Glutamatergic neuron (in vitro differentiated cells): ENCODE data around the gene SERINC4. TPM values are rescaled to one million over a fixed set of nuclear protein-coding genes. Genes with fewer than 3 reads are reported as not detected.

Source experiments
- DNase-seq: peaks from one replicate; pipeline ENCODE4 v3.0.0; 2022
- H3K27ac Mint-ChIP-seq: one replicate; pipeline ENCODE4 v1.8.0; 2020; ENCODE audit warnings: mild to moderate bottlenecking, mixed read lengths, inconsistent platforms; ENCODE audit not compliant: unreplicated experiment
- H3K27me3 Mint-ChIP-seq: one replicate; pipeline ENCODE4 v1.8.0; 2020; ENCODE audit warnings: mild to moderate bottlenecking, moderate library complexity, mixed read lengths, inconsistent platforms; ENCODE audit not compliant: unreplicated experiment
- H3K36me3 Mint-ChIP-seq: one replicate; pipeline ENCODE4 v1.8.0; 2020; ENCODE audit warnings: mild to moderate bottlenecking, mixed read lengths, inconsistent platforms; ENCODE audit not compliant: unreplicated experiment
- H3K4me1 Mint-ChIP-seq: one replicate; pipeline ENCODE4 v1.8.0; 2020; ENCODE audit warnings: mild to moderate bottlenecking, low read depth, mixed read lengths, inconsistent platforms; ENCODE audit not compliant: unreplicated experiment
- H3K4me3 Mint-ChIP-seq: one replicate; pipeline ENCODE4 v1.8.0; 2020; ENCODE audit warnings: mild to moderate bottlenecking, mixed read lengths, inconsistent platforms; ENCODE audit not compliant: unreplicated experiment
- H3K9me3 Mint-ChIP-seq: one replicate; pipeline ENCODE4 v1.8.0; 2020; ENCODE audit warnings: mild to moderate bottlenecking, moderate library complexity, mixed read lengths, inconsistent platforms; ENCODE audit not compliant: unreplicated experiment
- total RNA-seq: library from RNA; stranded (reverse); fragmentation: NEBNext Ultra II Directional; extraction: Animal tissue kit (Norgen Biotek cat#: 25700); gene quantifications from one replicate; pipeline ENCODE4 v1.2.1, GENCODE V29; 2021; ENCODE audit not compliant: unreplicated experiment
- TF ChIP-seq, protein P1 (sequence below): fragments of 200-600 bp; sonication (generic); IDR thresholded peaks from one replicate; pipeline ENCODE4 v1.5.0; 2021; ENCODE audit not compliant: partially characterized antibody, unreplicated experiment

Gene SERINC4
- total RNA-seq, 1 donor from 2014 or later, result not detected

DNA sequence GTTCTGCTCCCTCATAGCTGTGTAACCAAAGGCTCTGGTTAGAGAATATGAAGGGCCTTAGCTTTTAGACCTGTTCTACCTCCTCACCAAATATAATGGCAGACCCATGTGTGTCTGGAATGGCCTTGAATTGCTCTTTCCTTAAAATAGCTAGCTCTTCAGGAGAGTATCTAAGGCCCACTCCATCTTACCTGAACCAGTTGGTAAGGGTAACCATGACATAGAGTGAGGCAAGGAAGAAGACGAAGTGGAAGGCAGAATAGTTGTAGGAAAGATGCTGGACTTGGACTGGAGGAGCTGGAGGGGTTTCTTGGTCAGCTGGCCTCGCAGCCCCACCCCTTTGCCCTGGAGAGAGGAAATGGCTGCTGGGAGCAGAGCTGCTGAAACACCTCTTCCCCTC lies 4.8 kb downstream of the SERINC4 start:
- Mint-ChIP-seq H3K27ac (no peak overlapping the region), H3K36me3 (peaks cover 10% of the 10 kb centered on the region), H3K4me1 (peaks cover 25% of the 10 kb centered on the region), H3K27me3 (peaks cover 11% of the 10 kb centered on the region), H3K4me3 (peak overlapping the region; percentile 52), H3K9me3 (peaks cover 16% of the 10 kb centered on the region)
- DNase-seq, result no peak
- TF ChIP-seq, protein P1, sequence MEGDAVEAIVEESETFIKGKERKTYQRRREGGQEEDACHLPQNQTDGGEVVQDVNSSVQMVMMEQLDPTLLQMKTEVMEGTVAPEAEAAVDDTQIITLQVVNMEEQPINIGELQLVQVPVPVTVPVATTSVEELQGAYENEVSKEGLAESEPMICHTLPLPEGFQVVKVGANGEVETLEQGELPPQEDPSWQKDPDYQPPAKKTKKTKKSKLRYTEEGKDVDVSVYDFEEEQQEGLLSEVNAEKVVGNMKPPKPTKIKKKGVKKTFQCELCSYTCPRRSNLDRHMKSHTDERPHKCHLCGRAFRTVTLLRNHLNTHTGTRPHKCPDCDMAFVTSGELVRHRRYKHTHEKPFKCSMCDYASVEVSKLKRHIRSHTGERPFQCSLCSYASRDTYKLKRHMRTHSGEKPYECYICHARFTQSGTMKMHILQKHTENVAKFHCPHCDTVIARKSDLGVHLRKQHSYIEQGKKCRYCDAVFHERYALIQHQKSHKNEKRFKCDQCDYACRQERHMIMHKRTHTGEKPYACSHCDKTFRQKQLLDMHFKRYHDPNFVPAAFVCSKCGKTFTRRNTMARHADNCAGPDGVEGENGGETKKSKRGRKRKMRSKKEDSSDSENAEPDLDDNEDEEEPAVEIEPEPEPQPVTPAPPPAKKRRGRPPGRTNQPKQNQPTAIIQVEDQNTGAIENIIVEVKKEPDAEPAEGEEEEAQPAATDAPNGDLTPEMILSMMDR, result no peak

DNA sequence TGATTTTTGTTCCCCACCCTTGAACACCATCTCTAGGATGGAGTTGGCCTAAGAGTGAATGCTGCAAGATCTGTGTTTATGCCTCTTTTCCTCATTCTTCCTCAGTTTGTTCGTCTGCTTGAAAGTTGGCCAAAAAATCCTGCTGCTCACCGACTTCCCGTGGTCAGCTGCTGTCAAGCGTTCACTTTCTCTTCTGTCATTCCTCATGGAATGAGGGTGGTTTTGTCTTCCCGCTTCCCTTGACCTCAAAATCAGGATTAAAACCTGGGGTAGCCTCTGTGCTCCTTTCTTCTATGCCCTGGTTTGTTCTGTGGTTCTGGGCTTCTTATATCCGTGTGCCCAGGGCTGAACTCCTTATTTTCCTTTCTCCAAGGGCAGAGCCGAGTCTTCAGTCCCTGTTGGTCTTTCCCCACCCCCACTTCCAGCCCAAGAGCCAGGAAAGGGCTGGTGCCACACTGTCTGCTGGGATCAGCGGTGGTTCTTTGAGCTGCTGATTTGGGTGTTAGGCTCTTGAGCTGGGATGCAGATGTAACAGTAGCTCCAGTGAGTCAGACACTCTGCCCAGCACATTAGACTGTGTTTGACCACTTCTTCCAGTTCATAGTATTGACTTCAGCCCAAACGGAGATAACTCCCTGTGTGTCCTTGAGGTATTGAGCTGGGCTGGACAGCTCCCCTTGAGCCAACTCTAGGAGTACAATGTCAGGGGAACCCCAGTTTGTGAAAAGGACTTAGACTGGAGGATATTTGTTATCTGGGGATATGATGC lies 5.6 kb downstream of the SERINC4 start:
- Mint-ChIP-seq H3K27me3 (peaks cover 8% of the 10 kb centered on the region), H3K27ac (peak overlapping the region; percentile 54)

DNA sequence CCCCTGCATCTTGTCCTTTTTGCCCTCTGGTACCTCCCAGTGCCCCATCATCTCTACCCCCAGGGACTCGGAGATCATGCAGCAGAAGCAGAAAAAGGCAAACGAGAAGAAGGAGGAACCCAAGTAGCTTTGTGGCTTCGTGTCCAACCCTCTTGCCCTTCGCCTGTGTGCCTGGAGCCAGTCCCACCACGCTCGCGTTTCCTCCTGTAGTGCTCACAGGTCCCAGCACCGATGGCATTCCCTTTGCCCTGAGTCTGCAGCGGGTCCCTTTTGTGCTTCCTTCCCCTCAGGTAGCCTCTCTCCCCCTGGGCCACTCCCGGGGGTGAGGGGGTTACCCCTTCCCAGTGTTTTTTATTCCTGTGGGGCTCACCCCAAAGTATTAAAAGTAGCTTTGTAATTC lies 6.4 kb downstream of the SERINC4 start:
- peaks cover 10% of the 10 kb centered on the region for H3K36me3 Mint-ChIP-seq
- peak overlapping the region; percentile 97 for H3K27ac Mint-ChIP-seq
- peaks cover 16% of the 10 kb centered on the region for H3K9me3 Mint-ChIP-seq
- peaks cover 21% of the 10 kb centered on the region for H3K4me1 Mint-ChIP-seq
- DNase-seq, result no peak
- peak overlapping the region; percentile 87 for H3K4me3 Mint-ChIP-seq
- H3K27me3 Mint-ChIP-seq, result peaks cover 4% of the 10 kb centered on the region
- TF ChIP-seq, protein P1, result no peak

More for the DNA sequence above, 5.6 kb downstream of the SERINC4 start:
- H3K9me3 Mint-ChIP-seq, result peaks cover 15% of the 10 kb centered on the region
- H3K4me1 Mint-ChIP-seq, result peaks cover 22% of the 10 kb centered on the region
- H3K4me3 Mint-ChIP-seq, result peak overlapping the region; percentile 87
- DNase-seq, result no peak
- TF ChIP-seq, protein P1, result no peak
- peaks cover 10% of the 10 kb centered on the region for H3K36me3 Mint-ChIP-seq

DNA sequence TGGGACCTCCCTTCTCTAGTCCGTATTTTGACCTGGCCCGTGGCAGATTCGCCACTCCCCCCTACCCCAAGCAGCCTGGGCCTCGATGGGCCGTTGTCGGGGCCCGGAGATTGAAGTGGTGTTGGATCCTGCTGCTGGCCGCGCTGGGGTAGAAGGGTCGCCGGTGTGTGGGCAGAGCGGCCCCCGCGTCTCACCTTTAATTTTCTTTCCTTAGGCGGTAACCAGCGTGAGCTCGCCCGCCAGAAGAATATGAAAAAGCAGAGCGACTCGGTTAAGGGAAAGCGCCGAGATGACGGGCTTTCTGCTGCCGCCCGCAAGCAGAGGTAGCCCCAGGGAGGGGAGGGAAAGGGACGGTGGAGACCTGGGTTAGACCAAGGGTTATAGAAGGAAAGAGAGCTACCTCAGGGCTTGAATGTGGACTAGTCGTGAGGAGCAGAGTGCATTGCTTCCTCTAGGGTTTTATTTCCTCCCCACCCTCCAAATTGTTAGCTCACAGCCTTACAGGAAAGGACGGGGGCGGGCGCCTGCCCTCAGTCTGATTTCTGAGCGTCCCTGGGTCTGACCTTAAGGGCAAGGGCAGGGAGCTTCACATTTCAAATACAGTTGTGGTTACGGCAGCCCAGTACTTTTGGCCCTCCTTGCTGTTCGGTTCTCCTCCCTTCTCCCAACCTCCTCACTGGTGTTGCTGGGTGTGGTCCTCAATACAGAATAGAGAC lies 7.1 kb downstream of the SERINC4 start:
- peak overlapping the region; percentile 97 for H3K27ac Mint-ChIP-seq
- no peak for DNase-seq
- H3K27me3 Mint-ChIP-seq, result peaks cover 4% of the 10 kb centered on the region
- H3K36me3 Mint-ChIP-seq, result peaks cover 6% of the 10 kb centered on the region
- H3K9me3 Mint-ChIP-seq, result peaks cover 16% of the 10 kb centered on the region
- peaks cover 17% of the 10 kb centered on the region for H3K4me1 Mint-ChIP-seq
- TF ChIP-seq, protein P1, result no peak
- peak overlapping the region; percentile 87 for H3K4me3 Mint-ChIP-seq
